Activated T-helper 1 cell treated with Interleukin-2 at 50 U/mL for 16 hours (primary cell): ENCODE results near the gene TDP1.
"Not testable (repeated sequence)": the region's sequence is repeated elsewhere in the genome, so short reads cannot be mapped to it uniquely, and the experiment has no call there.

Source experiments
- DNase-seq: peaks from one replicate; pipeline ENCODE4 v3.0.0-alpha.2; 2020; ENCODE audit warnings: low read depth

Gene TDP1

GRCh38 chr14:89990218-89990617, 34.5 kb downstream of the TDP1 start:
- DNase-seq, result no peak

- no peak for DNase-seq
These were observed 35.0 kb downstream of the TDP1 start for GRCh38 chr14:89990623-89991275.

GRCh38 chr14:89992273-89992672, 36.5 kb downstream of the TDP1 start:
- DNase-seq, result no peak

- no peak for DNase-seq
These were observed 41.2 kb downstream of the TDP1 start for GRCh38 chr14:89996963-89997362.

- no peak for DNase-seq
These were observed 45.2 kb downstream of the TDP1 start for GRCh38 chr14:90000935-90001334.

GRCh38 chr14:90003526-90004307, 48.0 kb downstream of the TDP1 start:
- no peak for DNase-seq

- no peak for DNase-seq
These were observed 49.7 kb downstream of the TDP1 start for GRCh38 chr14:90005441-90005840.

- DNase-seq, result no peak
These were observed 50.3 kb downstream of the TDP1 start for GRCh38 chr14:90005939-90006530.

- no peak for DNase-seq
These were observed 61.6 kb downstream of the TDP1 start for GRCh38 chr14:90017371-90017770.

GRCh38 chr14:90019824-90020523, 64.2 kb downstream of the TDP1 start:
- no peak for DNase-seq

GRCh38 chr14:90023176-90023896, 67.6 kb downstream of the TDP1 start:
- DNase-seq, result no peak

GRCh38 chr14:90024910-90025309, 69.2 kb downstream of the TDP1 start:
- DNase-seq, result no peak

GRCh38 chr14:90026608-90027007, 70.9 kb downstream of the TDP1 start:
- DNase-seq, result not testable (repeated sequence)

GRCh38 chr14:90027842-90028241, 72.1 kb downstream of the TDP1 start:
- no peak for DNase-seq

GRCh38 chr14:90034156-90034555, 78.4 kb downstream of the TDP1 start:
- DNase-seq, result no peak

GRCh38 chr14:90034835-90035525, 79.3 kb downstream of the TDP1 start:
- DNase-seq, result no peak

GRCh38 chr14:90039253-90040010, 83.7 kb downstream of the TDP1 start:
- DNase-seq, result no peak

- no peak for DNase-seq
These were observed 84.7 kb downstream of the TDP1 start for GRCh38 chr14:90040411-90040810.

GRCh38 chr14:90042496-90043252, 86.9 kb downstream of the TDP1 start:
- no peak for DNase-seq

- DNase-seq, result no peak
These were observed 89.9 kb downstream of the TDP1 start for GRCh38 chr14:90045616-90046015.
